Type B pancreatic cell (in vitro differentiated cells): ENCODE measurements around the gene STXBP4. TPM values are rescaled to one million over a fixed set of nuclear protein-coding genes. Genes with fewer than 3 reads are reported as not detected.

Source experiments
- DNase-seq: peaks from one replicate; pipeline ENCODE4 v3.0.0; 2021; ENCODE audit warnings: mixed read lengths; ENCODE audit not compliant: unreplicated experiment; ENCODE audit errors: extremely low spot score
- H3K27ac Mint-ChIP-seq: 2 replicates; pipeline ENCODE4 v1.8.0; 2021; ENCODE audit warnings: mild to moderate bottlenecking, mixed read lengths
- H3K27me3 Mint-ChIP-seq: 2 replicates; pipeline ENCODE4 v1.8.0; 2021; ENCODE audit warnings: mixed read lengths
- H3K36me3 Mint-ChIP-seq: 2 replicates; pipeline ENCODE4 v1.8.0; 2021; ENCODE audit warnings: mixed read lengths
- H3K4me1 Mint-ChIP-seq: one replicate; pipeline ENCODE4 v1.8.0; 2021; ENCODE audit warnings: mixed read lengths; ENCODE audit not compliant: unreplicated experiment
- H3K4me3 Mint-ChIP-seq: 2 replicates; pipeline ENCODE4 v1.8.0; 2021; ENCODE audit warnings: mild to moderate bottlenecking, mixed read lengths
- H3K9me3 Mint-ChIP-seq: 2 replicates; pipeline ENCODE4 v1.8.0; 2021; ENCODE audit warnings: mixed read lengths
- CTCF ChIP-seq: fragments of 200-600 bp; sonication (generic); conservative IDR thresholded peaks from 2 replicates; pipeline ENCODE4 v1.5.0; 2021; ENCODE audit warnings: antibody characterized with exemption, mild to moderate bottlenecking
- total RNA-seq: library from RNA; stranded (reverse); gene quantifications from 2 replicates; pipeline ENCODE4 v1.2.1, GENCODE V29; 2021; ENCODE audit warnings: low replicate concordance

STXBP4 gene
- total RNA-seq, 1 donor from 2014 or later: 23.7 TPM

DNA sequence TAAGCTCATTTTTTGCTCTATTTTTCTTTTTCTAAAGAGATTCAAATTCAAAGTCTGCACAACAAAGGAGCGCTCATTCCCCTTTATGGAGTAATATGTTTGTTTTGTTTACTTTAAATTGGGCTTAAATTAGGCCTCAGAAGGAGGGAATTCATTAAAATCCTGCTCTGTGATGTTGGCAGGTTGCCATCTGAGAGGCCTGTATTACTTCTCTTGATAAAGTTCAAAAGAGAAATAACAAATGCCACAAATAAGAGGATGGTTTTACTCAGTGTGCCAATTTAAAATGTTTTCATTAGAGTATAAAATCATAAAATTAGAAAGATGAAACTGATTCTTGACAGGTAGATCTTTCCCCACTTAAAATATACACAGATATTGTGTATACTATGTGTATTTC is 241.7 kb downstream of the STXBP4 start:
- Mint-ChIP-seq H3K27me3 (no peaks in the 10 kb centered on the region), H3K4me3 (no peak overlapping the region), H3K9me3 (no peaks in the 10 kb centered on the region), H3K4me1 (no peaks in the 10 kb centered on the region), H3K27ac (no peak overlapping the region), H3K36me3 (no peaks in the 10 kb centered on the region)
- no peak for DNase-seq
- TF ChIP-seq CTCF: no peak

- no peak overlapping the region for H3K27ac Mint-ChIP-seq
- H3K9me3 Mint-ChIP-seq: peaks cover 7% of the 10 kb centered on the region
- no peaks in the 10 kb centered on the region for H3K4me1 Mint-ChIP-seq
- TF ChIP-seq CTCF: no peak
- H3K4me3 Mint-ChIP-seq: no peak overlapping the region
- H3K27me3 Mint-ChIP-seq: no peaks in the 10 kb centered on the region
- no peak for DNase-seq
- no peaks in the 10 kb centered on the region for H3K36me3 Mint-ChIP-seq
Measured at GRCh38 chr17:55212880-55213279, 244.3 kb downstream of the STXBP4 start.

GRCh38 chr17:55215711-55216110 is 247.1 kb downstream of the STXBP4 start:
- no peaks in the 10 kb centered on the region for H3K27me3 Mint-ChIP-seq
- H3K4me1 Mint-ChIP-seq: no peaks in the 10 kb centered on the region
- DNase-seq: no peak
- no peak overlapping the region for H3K4me3 Mint-ChIP-seq
- H3K36me3 Mint-ChIP-seq: no peaks in the 10 kb centered on the region
- no peak for TF ChIP-seq CTCF
- no peak overlapping the region for H3K27ac Mint-ChIP-seq
- H3K9me3 Mint-ChIP-seq: peaks cover 7% of the 10 kb centered on the region

GRCh38 chr17:55216888-55217287 is 248.3 kb downstream of the STXBP4 start:
- no peak for TF ChIP-seq CTCF
- Mint-ChIP-seq H3K9me3 (peaks cover 7% of the 10 kb centered on the region), H3K27ac (no peak overlapping the region), H3K36me3 (no peaks in the 10 kb centered on the region), H3K27me3 (no peaks in the 10 kb centered on the region), H3K4me1 (no peaks in the 10 kb centered on the region), H3K4me3 (no peak overlapping the region)
- no peak for DNase-seq

DNA sequence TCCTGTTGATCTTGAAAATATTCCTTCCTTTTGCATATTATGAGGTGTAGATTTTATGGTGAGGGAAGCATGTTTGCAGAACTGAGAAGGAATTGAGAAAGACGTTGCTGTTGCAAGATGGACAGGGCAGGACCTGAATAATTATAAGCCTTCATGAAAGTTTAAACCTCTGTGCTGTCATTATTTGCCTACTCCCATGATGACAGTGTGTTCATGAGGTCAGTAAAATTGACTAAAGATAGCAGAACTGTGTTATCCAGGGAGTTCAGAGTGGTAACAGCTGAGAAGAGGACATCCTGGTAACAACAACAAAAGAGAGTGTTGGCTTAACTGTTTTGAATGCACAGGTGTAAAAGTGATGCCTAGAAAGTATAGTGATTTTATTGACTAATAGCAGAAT is 250.9 kb downstream of the STXBP4 start:
- no peak for TF ChIP-seq CTCF
- Mint-ChIP-seq H3K4me3 (no peak overlapping the region), H3K4me1 (no peaks in the 10 kb centered on the region), H3K36me3 (no peaks in the 10 kb centered on the region), H3K27me3 (peaks cover 4% of the 10 kb centered on the region), H3K9me3 (peaks cover 7% of the 10 kb centered on the region), H3K27ac (no peak overlapping the region)
- DNase-seq: no peak

DNA sequence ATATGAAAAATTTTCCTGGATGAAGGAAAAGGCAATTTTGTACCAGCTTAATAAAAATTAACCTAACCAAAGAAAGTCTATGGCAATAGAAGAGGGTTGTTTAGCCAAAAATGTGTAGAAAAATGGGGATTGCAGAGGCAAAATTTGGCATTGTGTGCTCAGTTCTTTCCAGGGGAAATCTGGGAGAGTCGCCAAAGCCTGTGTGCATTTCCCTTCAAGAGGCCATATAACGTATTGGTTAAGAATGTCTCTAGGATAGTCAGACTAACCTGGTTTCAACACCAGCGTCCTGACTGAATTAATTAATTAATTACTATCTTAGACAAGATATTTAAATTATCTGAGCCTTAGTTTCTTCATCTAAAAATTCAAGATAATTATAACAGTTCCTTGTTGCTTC is 251.4 kb downstream of the STXBP4 start:
- Mint-ChIP-seq H3K27me3 (peaks cover 4% of the 10 kb centered on the region), H3K9me3 (peaks cover 7% of the 10 kb centered on the region), H3K4me1 (no peaks in the 10 kb centered on the region), H3K4me3 (no peak overlapping the region), H3K27ac (no peak overlapping the region), H3K36me3 (no peaks in the 10 kb centered on the region)
- DNase-seq: no peak
- no peak for TF ChIP-seq CTCF
